Gastroesophageal sphincter (tissue), 3 donors: ENCODE data around the gene C6orf89.

Experiments used
- CTCF ChIP-seq, 4 experiments: fragments of 200-600 bp in 2 of 4; fragments of 450-650 bp in 2 of 4; sonication (generic) in 1 of 4; IDR thresholded peaks; one replicate each; pipeline ENCODE4 v1.5.1; 2017 to 2019; ENCODE audit warnings: antibody characterized with exemption in 4 of 4, mild to moderate bottlenecking in 2 of 4, moderate library complexity in 2 of 4
- EP300 ChIP-seq: sonication (generic); formaldehyde crosslinking; IDR thresholded peaks from one replicate; pipeline ENCODE4 v1.6.1; 2017; ENCODE audit warnings: antibody characterized with exemption, mild to moderate bottlenecking
- POLR2A ChIP-seq, 2 donors: fragments of 450-650 bp; IDR thresholded peaks; one replicate each; pipeline ENCODE4 v1.6.1; 2017; ENCODE audit warnings: antibody characterized with exemption in 2 of 2, mild to moderate bottlenecking in 2 of 2, moderate library complexity in 1 of 2
- POLR2AphosphoS5 ChIP-seq: sonication (generic); formaldehyde crosslinking; IDR thresholded peaks from one replicate; pipeline ENCODE4 v1.6.1; 2017; ENCODE audit warnings: antibody characterized with exemption

- TF ChIP-seq POLR2A (IDR thresholded peaks at IDR 0.05) (no peak), POLR2AphosphoS5 (no peak), EP300 (no peak), CTCF (IDR thresholded peaks at IDR 0.05) (no peak)
Measured at GRCh38 chr6:36938536-36938935, 52.8 kb downstream of the C6orf89 start.
